HG03039 (cell line): ENCODE measurements around the gene KCNMA1.

ENCODE experiments used
- ATAC-seq: cut with Tn5 transposase; IDR thresholded peaks from one replicate; pipeline ENCODE4 v1.9.1; 2021; ENCODE audit warnings: mild to moderate bottlenecking, moderate library complexity; ENCODE audit not compliant: unreplicated experiment

Gene KCNMA1

DNA sequence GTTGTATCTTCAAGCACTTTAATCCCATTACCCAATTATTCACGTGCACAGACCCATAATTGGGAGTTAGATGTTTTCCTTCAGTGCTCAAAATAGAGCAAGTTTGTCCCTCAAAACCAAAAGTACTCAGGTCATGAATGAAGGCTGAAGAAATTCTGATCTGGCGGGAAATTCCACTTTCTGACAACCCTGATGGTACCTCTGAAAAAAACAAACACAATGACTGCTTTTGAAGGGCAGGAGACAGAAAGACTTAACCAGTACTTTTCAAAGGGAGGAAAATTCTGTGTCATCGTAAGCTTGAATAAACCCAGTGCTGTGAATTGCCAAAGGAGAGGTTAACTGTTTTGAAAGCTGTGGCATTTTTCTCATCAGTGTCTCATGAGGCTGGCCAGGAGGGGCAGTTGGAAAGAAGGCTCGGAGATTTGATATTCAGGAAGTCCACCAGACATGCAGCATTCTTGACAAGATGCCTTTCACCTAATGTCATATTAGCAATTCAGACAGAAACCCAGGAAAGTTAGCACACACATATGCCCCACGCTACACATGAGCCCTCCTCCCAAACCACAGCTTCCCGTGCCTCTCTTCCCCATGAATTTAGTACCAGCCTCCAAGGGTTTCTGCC is 347.0 kb downstream of the KCNMA1 start:
- no peak for ATAC-seq

DNA sequence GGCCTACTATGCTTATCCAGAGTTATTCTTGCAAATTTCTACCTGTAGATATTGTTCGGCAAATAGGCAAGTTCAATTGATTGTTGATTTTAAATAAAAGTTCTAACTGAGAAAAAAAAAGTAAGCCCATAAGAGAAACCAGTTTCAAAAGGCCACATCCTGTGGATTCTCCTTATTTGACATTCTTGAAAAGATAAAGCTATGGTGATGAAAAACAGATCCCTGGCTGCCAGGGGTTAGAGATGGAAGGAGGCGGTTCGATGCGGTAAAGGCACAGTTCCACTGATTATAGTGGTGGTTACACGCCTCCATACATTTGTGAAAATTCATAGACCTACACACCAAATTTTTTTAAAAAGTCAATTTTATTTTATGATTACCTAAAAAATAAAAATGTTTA is 347.8 kb downstream of the KCNMA1 start:
- ATAC-seq, result no peak

DNA sequence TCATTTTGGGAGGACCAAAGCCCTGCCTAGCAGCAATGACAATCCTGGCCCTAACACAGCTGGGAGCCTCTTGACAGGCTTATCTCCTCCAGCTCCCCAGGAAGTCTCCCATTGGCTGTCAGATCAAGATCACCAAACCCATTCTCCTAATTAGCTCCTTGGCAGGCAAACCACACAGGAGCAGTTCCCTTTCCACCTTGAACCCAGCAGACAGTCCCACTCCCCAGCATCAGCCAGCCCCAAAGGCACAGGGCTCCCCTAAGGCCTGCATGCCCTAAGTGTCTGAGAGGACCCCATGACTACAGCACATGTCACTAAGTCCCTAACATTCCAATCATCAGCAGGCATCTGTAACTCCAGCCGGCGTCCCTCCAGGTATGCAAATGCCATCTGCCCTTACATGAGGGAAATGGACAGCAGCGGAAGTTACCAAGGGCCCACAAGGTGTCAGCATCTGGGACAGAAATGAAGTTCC is 348.5 kb downstream of the KCNMA1 start:
- ATAC-seq, result no peak

DNA sequence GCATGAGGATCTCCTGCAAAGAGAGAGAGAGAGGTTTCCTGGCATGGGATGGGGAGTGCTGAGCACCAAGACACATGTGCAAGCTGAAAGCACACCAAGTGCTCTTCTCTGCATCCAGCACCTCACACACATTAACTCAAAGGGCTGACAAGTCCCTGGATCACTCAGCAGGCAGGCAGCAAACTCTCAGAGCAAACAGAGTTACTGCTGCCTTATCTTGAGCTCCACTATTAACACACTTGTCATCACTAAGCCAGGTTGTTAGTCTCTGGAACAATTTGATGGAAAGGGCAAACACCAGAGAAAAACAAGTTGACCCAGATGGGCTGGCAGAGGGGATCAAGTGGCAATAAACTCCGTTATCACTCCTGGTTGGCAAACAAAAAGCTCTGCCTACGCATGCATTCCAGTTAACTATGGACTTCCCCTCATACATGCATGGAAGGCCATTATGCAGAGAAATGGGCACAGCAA is 349.9 kb downstream of the KCNMA1 start:
- no peak for ATAC-seq

DNA sequence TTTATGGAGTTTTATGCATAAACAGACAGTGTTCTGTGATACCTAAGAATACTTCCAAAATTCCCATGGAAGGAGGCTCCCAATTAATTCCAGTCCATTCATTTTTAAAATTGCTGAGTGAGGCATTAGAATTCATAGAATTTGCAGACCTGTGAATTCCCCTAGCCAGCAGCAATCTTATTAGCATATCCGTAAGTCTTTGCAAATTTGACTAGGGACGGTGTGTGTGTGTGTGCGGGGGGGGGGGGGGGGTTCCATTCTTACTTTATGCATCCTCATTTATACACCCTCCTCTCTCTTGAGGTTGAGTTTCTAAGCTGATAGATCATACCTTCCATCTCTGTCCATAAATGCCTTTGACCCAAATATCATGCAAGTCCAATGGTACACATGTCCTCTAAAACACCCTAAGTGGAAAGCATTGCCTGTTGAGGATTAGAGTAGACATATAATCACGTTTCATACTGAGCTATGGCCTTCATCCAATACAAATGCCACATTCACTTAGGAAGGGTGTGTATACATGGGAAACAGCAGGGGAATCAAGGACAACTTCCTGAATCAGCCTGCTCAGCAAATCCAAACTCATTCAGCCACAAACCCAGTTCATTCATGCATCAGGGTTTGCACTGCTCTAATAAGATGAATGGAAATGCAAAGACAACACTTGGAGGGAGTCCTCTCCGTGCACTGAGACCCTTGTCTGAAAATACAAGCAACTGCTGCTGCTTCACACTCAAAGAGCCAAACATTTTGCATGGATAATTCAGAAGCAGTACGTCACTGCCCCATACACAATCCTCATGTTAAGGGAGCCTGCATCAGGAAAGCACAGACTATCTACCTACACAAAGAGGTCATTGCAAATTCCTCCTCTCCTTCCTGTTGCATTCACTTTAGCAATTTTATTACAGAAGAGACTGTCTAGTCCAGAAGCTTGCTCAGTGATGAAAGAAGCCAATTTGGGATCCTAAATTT is 350.8 kb downstream of the KCNMA1 start:
- ATAC-seq, result no peak

DNA sequence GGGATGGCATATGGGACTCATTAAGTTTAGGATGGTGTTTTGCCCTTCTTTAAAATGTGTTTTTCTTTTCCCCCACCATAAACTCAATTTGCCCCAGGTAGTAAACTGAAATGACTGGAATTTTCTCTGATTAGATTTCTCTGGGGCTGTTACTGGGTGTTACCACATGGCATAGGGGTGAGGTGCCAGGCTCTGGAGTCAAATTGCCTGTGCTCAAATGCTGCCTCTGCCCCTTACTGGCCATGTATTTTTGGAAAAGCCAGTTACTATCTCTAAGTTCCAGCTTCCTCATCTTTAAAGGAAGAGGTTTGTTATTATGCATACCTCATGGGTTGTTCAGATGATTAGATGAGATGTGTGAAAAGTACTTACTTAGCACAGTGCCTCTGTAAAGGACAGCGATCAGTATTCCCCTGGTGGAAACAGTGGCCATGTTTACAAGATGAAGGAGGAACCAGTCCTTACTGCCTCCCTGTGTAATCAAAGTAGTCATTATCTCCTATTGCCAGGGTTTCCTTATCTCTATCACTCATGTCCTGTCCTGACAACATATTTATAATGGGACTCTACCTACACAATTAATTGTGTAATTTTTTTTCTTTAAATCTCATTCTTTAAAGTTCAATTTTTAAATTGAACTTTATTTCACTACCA is 352.0 kb downstream of the KCNMA1 start:
- no peak for ATAC-seq

DNA sequence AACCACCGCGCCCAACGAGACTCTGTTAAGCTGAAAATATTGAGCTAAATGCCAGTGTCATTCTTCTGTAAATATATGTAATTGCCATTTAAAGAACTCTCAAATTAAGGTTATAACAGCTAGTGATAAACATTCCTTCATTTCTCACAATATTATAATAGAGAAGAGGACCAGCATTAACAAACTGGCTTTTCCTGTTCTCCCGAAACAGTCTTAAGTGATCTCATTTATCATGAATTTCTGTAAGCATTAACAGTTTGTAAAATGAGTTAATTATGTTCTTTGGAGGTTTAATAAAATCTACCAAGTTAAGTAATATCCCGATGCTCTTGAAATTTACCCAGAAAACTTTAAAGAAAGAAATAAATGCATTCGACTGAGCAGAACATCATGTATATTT is 352.8 kb downstream of the KCNMA1 start:
- no peak for ATAC-seq

DNA sequence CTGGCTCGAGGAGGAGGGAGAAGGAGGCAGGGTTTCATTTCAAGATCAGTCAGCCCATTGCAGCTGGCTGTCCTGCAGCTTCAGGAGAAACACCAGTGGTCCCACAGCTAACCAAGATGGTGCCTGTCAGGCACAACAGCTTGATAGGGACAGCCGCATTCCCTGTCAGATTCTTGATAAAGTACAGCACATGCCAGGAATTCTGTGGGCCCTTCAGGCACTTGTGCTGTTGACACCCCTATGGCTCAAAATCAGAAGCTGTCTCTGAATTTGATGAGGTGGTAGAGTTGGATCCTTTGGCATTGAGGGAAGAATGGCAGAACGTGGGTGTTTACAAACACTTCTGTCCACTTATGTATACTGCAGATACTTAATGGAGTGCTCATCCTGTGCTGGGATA is 354.3 kb downstream of the KCNMA1 start:
- no peak for ATAC-seq

DNA sequence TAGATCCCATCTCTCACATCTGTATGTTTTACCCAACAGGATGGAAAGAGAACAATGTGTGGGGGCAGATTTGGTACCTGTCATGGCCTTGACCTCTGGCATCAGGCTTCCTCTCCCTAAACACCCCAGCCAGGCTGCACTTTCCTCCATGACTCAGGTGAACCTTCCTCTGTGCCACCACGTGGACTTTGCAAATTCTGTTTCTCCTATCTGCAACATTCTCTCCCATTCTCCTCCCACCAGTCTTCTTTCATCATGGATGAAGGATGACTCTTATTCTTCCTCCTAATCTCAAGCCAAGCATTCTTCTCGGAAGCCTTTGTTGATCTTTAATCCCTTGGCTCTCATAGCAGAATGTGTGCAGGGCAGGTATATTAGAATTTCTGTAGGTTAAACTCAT is 355.4 kb downstream of the KCNMA1 start:
- ATAC-seq, result no peak

DNA sequence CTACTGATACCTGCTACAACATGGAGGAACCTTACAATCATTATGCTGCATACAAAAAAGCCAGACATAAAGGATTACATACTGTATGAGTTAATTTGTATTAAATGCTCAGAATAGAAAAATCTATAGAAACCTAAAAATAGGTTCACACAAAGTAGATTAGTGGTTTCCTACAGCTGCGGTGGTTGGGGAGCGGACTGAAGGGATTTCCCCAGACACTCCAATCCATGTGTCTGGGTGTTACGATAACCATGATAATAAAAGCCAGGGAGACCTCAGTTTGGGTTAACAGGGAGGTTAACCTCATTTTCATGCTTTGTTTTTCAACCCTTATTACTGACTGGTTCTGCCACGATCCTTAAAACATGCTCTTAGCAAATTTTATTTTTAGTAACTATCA is 355.9 kb downstream of the KCNMA1 start:
- no peak for ATAC-seq

DNA sequence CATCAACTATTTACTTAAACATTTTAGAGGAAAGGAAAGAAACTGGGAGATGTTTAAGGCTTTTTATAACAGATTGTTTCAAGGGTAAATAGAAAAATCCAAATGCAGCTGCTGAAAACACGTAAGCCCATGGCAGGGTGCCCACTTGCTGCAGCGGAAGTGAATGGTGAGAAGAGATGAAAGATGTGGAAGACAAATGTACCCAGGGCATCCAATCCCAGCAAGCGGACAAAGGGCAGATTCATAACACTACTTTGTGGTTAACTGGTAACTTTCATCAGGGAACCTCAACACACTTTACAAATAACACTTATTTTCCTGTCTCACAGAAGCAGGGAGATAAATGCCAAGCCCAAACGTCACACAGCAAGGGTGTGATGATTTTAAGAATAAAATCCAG is 358.4 kb downstream of the KCNMA1 start:
- no peak for ATAC-seq

DNA sequence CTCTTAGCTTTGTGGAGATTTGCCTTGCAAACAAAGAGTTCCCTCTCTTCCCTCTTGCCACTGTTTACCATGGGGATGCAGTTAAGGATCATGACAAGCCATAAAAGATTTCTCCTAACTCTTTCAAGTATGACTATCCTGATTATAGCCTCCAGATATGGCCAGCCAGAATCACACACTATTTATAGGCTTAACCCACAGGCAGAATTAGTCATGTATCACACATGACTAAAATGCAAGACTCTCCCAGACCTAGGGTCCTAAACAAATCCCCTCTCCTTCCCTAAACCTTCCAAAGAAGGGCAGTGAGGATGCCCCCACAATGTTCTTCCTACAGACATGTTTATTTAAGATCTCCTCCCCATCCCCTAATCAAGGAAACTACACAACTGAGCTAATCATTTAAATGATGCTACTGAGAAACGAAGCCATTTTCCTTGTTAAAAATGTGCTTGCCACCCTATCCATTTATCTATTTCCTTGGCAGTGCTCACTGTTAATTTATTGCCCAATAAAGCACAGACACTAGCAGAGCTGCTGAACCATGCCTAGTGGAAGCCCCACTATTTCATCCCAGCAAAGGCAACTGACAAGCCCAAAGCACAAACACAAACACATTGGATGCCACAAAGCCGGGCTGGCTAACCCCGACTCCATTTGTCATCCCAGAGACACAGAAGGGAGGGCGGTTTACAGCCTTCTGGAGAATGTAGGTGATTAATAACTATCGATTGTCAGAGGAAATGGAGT is 363.4 kb downstream of the KCNMA1 start:
- ATAC-seq, result no peak

DNA sequence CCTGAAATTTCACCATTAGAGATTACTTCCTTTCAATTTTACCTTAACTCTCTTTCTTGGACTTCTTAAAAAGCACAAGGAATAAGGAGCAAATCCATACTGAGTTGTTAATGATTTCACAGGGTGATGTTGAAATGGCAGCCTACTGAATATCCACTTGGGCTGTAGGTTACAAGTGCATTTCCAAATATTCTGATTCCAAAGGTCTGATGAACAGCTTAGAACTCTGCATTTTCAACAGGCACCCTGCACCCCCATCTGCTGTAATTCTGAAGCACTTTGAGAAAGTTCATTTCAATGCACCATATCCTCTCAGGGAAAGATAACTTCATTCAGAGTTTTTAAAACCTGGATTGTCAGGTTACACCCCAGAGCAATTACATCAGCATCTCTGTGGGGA is 368.4 kb downstream of the KCNMA1 start:
- no peak for ATAC-seq

DNA sequence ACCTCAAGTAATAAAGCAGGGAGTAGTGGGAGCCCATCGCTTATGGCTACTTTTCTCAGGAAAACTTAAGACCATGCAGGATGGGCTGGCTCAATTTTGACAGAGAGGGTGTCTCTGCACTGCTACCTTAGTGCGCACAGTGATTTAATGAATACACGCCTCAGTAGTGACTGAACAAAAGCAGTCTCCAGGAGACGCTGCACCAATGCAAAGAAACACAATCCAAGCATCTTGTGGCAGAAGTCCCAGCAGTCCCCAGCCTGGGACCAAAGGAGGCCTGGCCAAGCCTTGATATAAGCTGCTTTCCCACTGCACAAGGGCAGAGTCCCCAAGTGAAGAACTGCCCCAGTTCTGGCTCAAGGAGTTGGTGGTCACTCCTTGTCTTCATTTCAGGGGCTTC is 368.9 kb downstream of the KCNMA1 start:
- ATAC-seq, result no peak

DNA sequence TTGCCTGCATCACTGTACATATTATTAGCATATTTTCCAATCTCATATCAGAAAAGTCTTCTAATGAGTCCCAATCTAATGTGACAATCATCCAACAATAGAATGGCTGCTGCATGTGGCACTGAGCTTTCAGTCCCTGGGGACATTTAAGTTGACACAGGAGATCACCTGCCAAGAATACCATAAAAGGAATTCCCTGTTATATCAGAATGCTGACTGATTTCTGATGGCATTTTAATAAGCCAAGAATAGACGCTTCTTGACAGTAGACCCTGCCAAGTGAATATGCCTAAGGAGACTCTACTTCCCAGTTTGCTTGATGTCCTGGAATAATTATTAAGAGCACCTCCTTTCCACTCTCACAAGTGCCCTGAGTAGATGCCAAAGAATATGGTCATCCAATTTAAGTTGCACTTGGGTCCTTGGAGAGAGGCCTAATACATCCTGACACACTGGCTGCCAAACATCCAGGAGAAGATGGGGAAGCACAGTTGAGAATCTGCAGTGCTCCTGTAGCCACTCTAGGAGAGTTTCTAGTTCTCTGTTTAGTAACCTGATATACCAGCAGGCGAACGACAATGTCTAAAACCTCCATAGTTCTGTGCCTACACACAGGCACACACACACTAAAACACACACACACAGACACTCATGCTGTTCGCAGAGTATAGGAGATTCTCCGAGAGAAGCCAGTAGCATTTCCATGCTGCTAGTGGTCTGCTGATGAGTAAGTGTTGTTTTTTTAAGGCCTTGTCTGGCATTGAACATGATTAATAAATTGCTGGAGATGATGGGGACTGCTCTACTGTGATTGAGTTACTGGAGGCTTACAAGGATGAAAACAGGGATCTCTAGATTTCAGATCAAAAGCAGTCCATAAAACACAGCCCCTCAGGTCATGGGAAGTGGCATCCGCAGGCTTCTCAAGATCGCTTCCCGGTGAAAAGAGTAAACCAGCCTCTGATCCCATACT is 369.6 kb downstream of the KCNMA1 start:
- ATAC-seq, result no peak

DNA sequence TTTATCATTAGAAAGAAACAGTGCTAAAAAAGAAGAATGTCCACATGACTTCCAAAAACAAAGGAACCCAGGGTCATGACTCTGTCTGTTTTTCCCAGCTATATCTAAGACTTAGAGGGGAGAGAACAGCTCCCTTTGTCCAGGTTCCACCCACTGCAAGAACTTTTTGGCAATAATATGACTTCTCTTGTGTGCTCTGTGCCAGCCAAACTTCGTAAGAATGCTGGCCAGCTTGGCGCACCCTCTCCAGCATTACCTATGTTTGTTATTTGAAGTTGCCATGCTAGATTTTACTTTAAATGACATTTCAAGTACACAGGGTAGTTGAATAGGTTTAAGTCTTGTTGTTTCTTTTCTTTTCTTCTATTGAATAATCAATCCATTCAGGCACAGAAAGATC is 371.4 kb downstream of the KCNMA1 start:
- ATAC-seq, result no peak

DNA sequence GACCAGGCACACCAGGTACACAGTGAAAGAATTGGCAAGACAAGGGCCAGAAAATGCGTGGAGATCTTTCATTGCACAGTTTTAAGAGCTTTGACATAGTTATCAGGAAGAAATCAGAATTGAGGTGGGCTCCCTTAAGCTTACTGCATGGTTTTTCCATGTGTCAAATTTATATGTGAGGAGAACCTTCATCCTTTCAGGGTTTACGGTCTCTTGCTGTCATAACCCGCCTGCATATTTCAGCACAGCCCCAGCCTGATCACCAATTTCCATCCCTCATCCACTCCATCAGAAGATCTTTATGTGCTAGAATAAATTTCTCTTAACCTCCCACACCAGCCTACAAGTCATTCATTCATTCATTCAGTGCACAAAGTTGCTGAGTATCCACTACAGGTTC is 373.1 kb downstream of the KCNMA1 start:
- ATAC-seq, result no peak

DNA sequence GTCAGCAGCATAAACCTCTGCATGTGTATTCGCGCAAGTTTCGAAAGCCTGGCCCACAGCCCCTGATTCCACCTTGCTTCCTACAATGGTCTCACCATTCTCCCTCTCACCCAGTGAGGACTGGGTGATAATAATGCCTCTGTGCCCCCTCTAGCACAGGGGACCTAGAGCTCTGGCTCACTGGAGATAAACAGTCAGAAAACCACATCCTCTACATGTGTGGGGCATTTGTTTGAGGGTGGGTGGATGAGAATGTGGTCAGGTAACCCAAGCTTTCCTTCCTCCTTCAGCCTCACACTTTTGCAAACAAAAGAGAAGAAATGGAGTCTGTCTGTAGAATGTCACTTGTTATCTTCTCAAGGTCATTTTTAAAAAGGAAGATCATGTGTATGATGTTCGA is 373.5 kb downstream of the KCNMA1 start:
- ATAC-seq, result no peak

DNA sequence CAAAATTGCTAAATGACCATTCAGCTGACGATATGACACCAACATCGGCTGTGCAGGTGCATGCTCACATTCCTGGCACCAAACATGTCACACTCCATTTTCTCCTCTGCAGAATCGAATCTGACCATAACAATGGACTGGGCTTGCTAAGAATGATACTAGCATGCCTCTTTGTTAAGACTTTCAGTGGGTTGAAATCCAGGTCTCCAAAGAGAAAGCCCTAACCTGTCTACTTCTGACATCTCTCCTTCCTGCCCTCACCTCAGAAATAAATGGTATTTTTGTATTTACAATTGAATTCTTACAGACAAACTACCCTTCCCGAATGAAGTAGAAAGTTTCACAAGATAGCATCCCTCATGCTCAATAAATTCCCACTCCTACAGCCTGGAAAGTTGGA is 373.9 kb downstream of the KCNMA1 start:
- no peak for ATAC-seq

DNA sequence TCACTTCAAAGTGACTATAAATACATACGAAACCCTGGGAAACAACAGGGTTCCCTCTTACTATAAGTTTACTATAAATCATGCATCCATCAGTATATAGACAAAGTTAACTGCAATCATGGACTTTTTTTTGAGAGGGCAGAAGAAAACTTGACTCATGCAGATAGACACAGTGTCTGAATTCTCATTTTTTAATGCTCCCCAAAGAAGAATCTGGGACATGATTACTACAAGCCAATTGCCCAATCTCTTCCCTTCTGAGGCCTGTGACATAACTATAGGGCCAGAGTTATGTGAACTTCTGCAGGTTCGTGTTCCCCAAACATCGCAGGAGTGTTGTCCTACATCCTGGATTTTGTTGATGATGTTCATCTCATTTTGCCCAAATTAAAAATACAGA is 376.5 kb downstream of the KCNMA1 start:
- ATAC-seq, result no peak
